HepG2 (cell line): ENCODE results near the gene ZER1. TPM values are rescaled to one million over a fixed set of nuclear protein-coding genes. Genes with fewer than 3 reads are reported as not detected.

Experiments used
- DMAP1 ChIP-seq: IDR thresholded peaks from 2 replicates; pipeline ENCODE4 v1.6.1; 2016
- ELF1 ChIP-seq: sonication (generic); formaldehyde crosslinking; IDR thresholded peaks from 2 replicates; pipeline ENCODE4 v1.4.0; 2020; ENCODE audit warnings: missing genetic modification reagents
- GPN1 ChIP-seq: sonication (generic); formaldehyde crosslinking; IDR thresholded peaks from 2 replicates; pipeline ENCODE4 v1.5.1; 2020; ENCODE audit warnings: missing genetic modification reagents, borderline replicate concordance
- HINFP ChIP-seq: sonication (generic); formaldehyde crosslinking; IDR thresholded peaks from 2 replicates; pipeline ENCODE4 v1.4.0; 2020; ENCODE audit warnings: low read depth, mild to moderate bottlenecking, missing genetic modification reagents
- HMGXB3 ChIP-seq: sonication (generic); formaldehyde crosslinking; IDR thresholded peaks from 2 replicates; pipeline ENCODE4 v1.4.0; 2020; ENCODE audit warnings: missing genetic modification reagents, borderline replicate concordance
- MIXL1 ChIP-seq: IDR thresholded peaks from 2 replicates; pipeline ENCODE4 v1.6.1; 2016
- NFIB ChIP-seq: sonication (generic); formaldehyde crosslinking; IDR thresholded peaks from 2 replicates; pipeline ENCODE4 v1.9.0; 2021; ENCODE audit warnings: missing genetic modification reagents, mild to moderate bottlenecking, borderline replicate concordance
- PPARG ChIP-seq: conservative IDR thresholded peaks from 2 replicates; pipeline ENCODE4 v1.6.1; 2016; ENCODE audit warnings: missing biosample characterization, missing genetic modification reagents
- ZC3H4 ChIP-seq: sonication (generic); formaldehyde crosslinking; IDR thresholded peaks from 2 replicates; pipeline ENCODE4 v1.4.0; 2020; ENCODE audit warnings: missing genetic modification reagents, borderline replicate concordance
- ZGPAT ChIP-seq: IDR thresholded peaks from 2 replicates; pipeline ENCODE4 v1.6.1; 2016; ENCODE audit warnings: mild to moderate bottlenecking
- ZNF329 ChIP-seq: sonication (generic); formaldehyde crosslinking; IDR thresholded peaks from 2 replicates; pipeline ENCODE4 v1.9.0; 2021; ENCODE audit warnings: low read depth, mild to moderate bottlenecking, missing genetic modification reagents
- ZNF331 ChIP-seq: sonication (generic); formaldehyde crosslinking; IDR thresholded peaks from 2 replicates; pipeline ENCODE4 v1.4.0; 2020; ENCODE audit warnings: missing genetic modification reagents
- ZNF382 ChIP-seq: sonication (generic); formaldehyde crosslinking; IDR thresholded peaks from 2 replicates; pipeline ENCODE4 v1.5.0; 2020; ENCODE audit warnings: missing genetic modification reagents, mild to moderate bottlenecking, borderline replicate concordance
- ZNF460 ChIP-seq: sonication (generic); formaldehyde crosslinking; IDR thresholded peaks from 2 replicates; pipeline ENCODE4 v1.5.1; 2020; ENCODE audit warnings: missing genetic modification reagents, mild to moderate bottlenecking, borderline replicate concordance
- ZNF687 ChIP-seq: sonication (generic); formaldehyde crosslinking; IDR thresholded peaks from 2 replicates; pipeline ENCODE4 v1.5.1; 2020; ENCODE audit warnings: mild to moderate bottlenecking, missing genetic modification reagents, moderate library complexity
- ZNF747 ChIP-seq: sonication (generic); formaldehyde crosslinking; IDR thresholded peaks from 2 replicates; pipeline ENCODE4 v1.8.1; 2023; ENCODE audit warnings: missing genetic modification reagents, mild to moderate bottlenecking, borderline replicate concordance
- ZNF800 ChIP-seq: sonication (generic); formaldehyde crosslinking; IDR thresholded peaks from 2 replicates; pipeline ENCODE4 v1.4.0; 2020; ENCODE audit warnings: missing genetic modification reagents
- polyA plus RNA-seq, 8 experiments: library from polyadenylated mRNA; depleted of rRNA in 3 of 8; stranded (reverse) in 7 of 8; unstranded in 1 of 8; fragments of >200 nt; fragmentation: Illumina TruSeq in 4 of 8; extraction: Trizol in 4 of 8; gene quantifications; 2 replicates each; pipeline versions ENCODE4 v1.2.1 to v1.2.3, GENCODE V29; 2011 to 2016; ENCODE audit warnings: low read depth in 4 of 8, missing spikeins in 1 of 8, mixed read lengths in 1 of 8; ENCODE audit not compliant: insufficient read depth in 1 of 8
- total RNA-seq, 5 experiments: library from RNA; depleted of rRNA; stranded (reverse); fragments of >200 nt; fragmentation: Illumina TruSeq; extraction: Trizol; gene quantifications; 2 replicates each; pipeline ENCODE4 v1.2.3, GENCODE V29; 2016; ENCODE audit warnings: low read depth in 1 of 5

The ZER1 gene
- total and polyA plus RNA-seq, 2 of the 13 experiments (the other 11 are each of a cell fraction or from before 2014, with no cell fraction given), result 7.7 to 40.0 TPM

GRCh38 chr9:128733256-128733655 lies 38.5 kb downstream of the ZER1 start (continued):
- TF ChIP-seq ZNF687 (CRISPR knock-in tag), result peak; percentile 36
- no peak for TF ChIP-seq GPN1 (CRISPR knock-in tag)
- TF ChIP-seq ZNF382 (CRISPR knock-in tag), result no peak
- TF ChIP-seq ZNF329, result no peak
- 0 out of 2 replicates have a peak, but pooled peaks have one; percentile 31 for TF ChIP-seq DMAP1 (CRISPR knock-in tag)
- TF ChIP-seq PPARG (CRISPR knock-in tag), result peak; percentile 45; the same call in 1 of the 2 replicates
- no peak for TF ChIP-seq ZNF460
- TF ChIP-seq ELF1, result peak; percentile 54
- TF ChIP-seq NFIB (CRISPR knock-in tag), result no peak
- no peak for TF ChIP-seq ZC3H4 (CRISPR knock-in tag)
- peak; percentile 66; the same call in 1 of the 2 replicates for TF ChIP-seq ZGPAT (CRISPR knock-in tag)
- TF ChIP-seq ZNF800, result no peak
- TF ChIP-seq MIXL1 (CRISPR knock-in tag), result peak; percentile 88; the same call in 1 of the 2 replicates
- peak; percentile 59; the same call in 1 of the 2 replicates for TF ChIP-seq HMGXB3 (CRISPR knock-in tag)
- no peak for TF ChIP-seq HINFP
- peak; percentile 69 for TF ChIP-seq ZNF331
- no peak for TF ChIP-seq ZNF747
